Stimulated activated CD4-positive, alpha-beta T cell treated with anti-CD3 and anti-CD28 coated beads, Interleukin-2, amount 100 ng/mL, for 4 hours (primary cell): ENCODE measurements around the gene FAM131B.

Experiments
- DNase-seq: peaks from one replicate; pipeline ENCODE4 v3.0.0-alpha.2; 2020; ENCODE audit warnings: low read depth

Gene FAM131B

GRCh38 chr7:143356414-143357050, 6.0 kb downstream of the FAM131B start:
- no peak for DNase-seq

GRCh38 chr7:143355450-143356385, 6.8 kb downstream of the FAM131B start:
- DNase-seq = no peak

- DNase-seq = no peak
Observed at GRCh38 chr7:143354965-143355364, 7.5 kb downstream of the FAM131B start.

GRCh38 chr7:143354376-143354775, 8.1 kb downstream of the FAM131B start:
- no peak for DNase-seq

GRCh38 chr7:143352531-143353002, 9.9 kb downstream of the FAM131B start:
- no peak for DNase-seq

GRCh38 chr7:143351574-143351973, 10.9 kb downstream of the FAM131B start:
- DNase-seq = no peak

GRCh38 chr7:143351060-143351459, 11.5 kb downstream of the FAM131B start:
- DNase-seq = no peak

GRCh38 chr7:143347950-143348349, 14.6 kb downstream of the FAM131B start:
- DNase-seq = no peak

- no peak for DNase-seq
Observed at GRCh38 chr7:143346018-143346417, 16.5 kb downstream of the FAM131B start.

- peak; percentile 39 for DNase-seq
Observed at GRCh38 chr7:143345428-143345900, 17.0 kb downstream of the FAM131B start.

- DNase-seq = no peak
Observed at GRCh38 chr7:143343596-143343995, 18.9 kb downstream of the FAM131B start.

- no peak for DNase-seq
Observed at GRCh38 chr7:143341842-143342241, 20.7 kb downstream of the FAM131B start.

- no peak for DNase-seq
Observed at GRCh38 chr7:143337216-143337615, 25.3 kb downstream of the FAM131B start.

- DNase-seq = no peak
Observed at GRCh38 chr7:143334244-143334643, 28.3 kb downstream of the FAM131B start.

GRCh38 chr7:143331179-143331801, 31.2 kb downstream of the FAM131B start:
- DNase-seq = no peak

- no peak for DNase-seq
Observed at GRCh38 chr7:143329471-143330170, 32.9 kb downstream of the FAM131B start.

GRCh38 chr7:143327903-143328302, 34.6 kb downstream of the FAM131B start:
- DNase-seq = no peak

- no peak for DNase-seq
Observed at GRCh38 chr7:143325240-143325639, 37.3 kb downstream of the FAM131B start.

GRCh38 chr7:143323653-143324052, 38.9 kb downstream of the FAM131B start:
- DNase-seq = no peak

- DNase-seq = no peak
Observed at GRCh38 chr7:143322760-143323633, 39.5 kb downstream of the FAM131B start.

GRCh38 chr7:143321734-143322133, 40.8 kb downstream of the FAM131B start:
- no peak for DNase-seq
